HepG2 (cell line): ENCODE measurements around the gene KIF19.

Experiments
- ADNP ChIP-seq: sonication (generic); formaldehyde crosslinking; IDR thresholded peaks from 2 replicates; pipeline ENCODE4 v1.4.0; 2020; ENCODE audit warnings: missing genetic modification reagents
- ASH2L ChIP-seq: fragments of 300-600, 200-600 bp; sonication (generic); IDR thresholded peaks from 2 replicates; pipeline ENCODE4 v1.7.0; 2017; ENCODE audit warnings: low read depth, mild to moderate bottlenecking, moderate library complexity, mixed read lengths, low read length; ENCODE audit not compliant: insufficient read length
- ESRRA ChIP-seq: sonication (generic); formaldehyde crosslinking; IDR thresholded peaks from 2 replicates; pipeline ENCODE4 v1.5.1; 2020; ENCODE audit warnings: mild to moderate bottlenecking, low read depth, missing genetic modification reagents
- HMG20A ChIP-seq: IDR thresholded peaks from 2 replicates; pipeline ENCODE4 v1.6.1; 2016; ENCODE audit warnings: borderline replicate concordance
- KLF13 ChIP-seq: sonication (generic); formaldehyde crosslinking; IDR thresholded peaks from 2 replicates; pipeline ENCODE4 v1.4.0; 2020; ENCODE audit warnings: mild to moderate bottlenecking, missing genetic modification reagents
- KLF6 ChIP-seq: IDR thresholded peaks from 2 replicates; pipeline ENCODE4 v1.8.0; 2016; ENCODE audit warnings: missing biosample characterization, missing genetic modification reagents
- NONO ChIP-seq, 2 experiments: fragments of 450-650 bp in 1 of 2; sonication (generic) in 1 of 2; formaldehyde crosslinking in 1 of 2; IDR thresholded peaks in 1 of 2; conservative IDR thresholded peaks in 1 of 2; 2 replicates each; pipeline versions ENCODE4 v1.6.1 to v1.8.0; 2017 to 2022; ENCODE audit warnings: mild to moderate bottlenecking in 1 of 2, missing genetic modification reagents in 1 of 2, moderate library complexity in 1 of 2
- POLR2A ChIP-seq, 2 experiments: IDR thresholded peaks; 2 replicates each; pipeline ENCODE4 v1.6.1; 2011; ENCODE audit warnings: low read depth in 2 of 2, low read length in 2 of 2, mild to moderate bottlenecking in 1 of 2, moderate library complexity in 1 of 2; ENCODE audit not compliant: insufficient read depth in 1 of 2
- POLR2AphosphoS5 ChIP-seq: IDR thresholded peaks from 2 replicates; pipeline ENCODE4 v1.6.1; 2012; ENCODE audit warnings: low read depth, low read length
- RNF2 ChIP-seq: fragments of 450-650 bp; conservative IDR thresholded peaks from 2 replicates; pipeline ENCODE4 v1.6.1; 2016; ENCODE audit warnings: low read depth
- TF ChIP-seq, protein P1 (sequence below): sonication (generic); formaldehyde crosslinking; IDR thresholded peaks from 2 replicates; pipeline ENCODE4 v1.5.0; 2020; ENCODE audit warnings: mild to moderate bottlenecking, missing genetic modification reagents, moderate library complexity
- TF ChIP-seq, protein P2 (sequence below): sonication (generic); formaldehyde crosslinking; conservative IDR thresholded peaks from 2 replicates; pipeline ENCODE4 v1.5.0; 2020; ENCODE audit warnings: missing genetic modification reagents
- TF ChIP-seq, protein P3 (sequence below): sonication (generic); formaldehyde crosslinking; IDR thresholded peaks from 2 replicates; pipeline ENCODE4 v1.4.0; 2020; ENCODE audit warnings: missing genetic modification reagents

DNA sequence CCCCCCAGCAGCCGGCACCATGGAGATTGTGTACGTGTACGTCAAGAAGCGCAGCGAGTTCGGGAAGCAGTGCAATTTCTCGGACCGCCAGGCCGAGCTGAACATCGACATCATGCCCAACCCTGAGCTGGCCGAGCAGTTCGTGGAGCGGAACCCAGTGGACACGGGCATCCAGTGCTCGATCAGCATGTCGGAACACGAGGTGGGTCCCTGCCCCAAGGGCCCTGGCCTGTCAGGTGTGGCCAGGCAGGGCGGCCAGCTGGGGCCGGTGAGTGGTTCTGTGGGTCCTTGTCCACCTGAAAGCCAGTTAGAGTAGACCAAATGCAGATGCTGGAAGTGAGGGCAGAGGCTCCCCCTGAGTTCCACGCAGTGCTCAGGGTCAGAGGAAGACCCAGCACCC, 44.2 kb upstream of the KIF19 start:
- TF ChIP-seq, protein P1, sequence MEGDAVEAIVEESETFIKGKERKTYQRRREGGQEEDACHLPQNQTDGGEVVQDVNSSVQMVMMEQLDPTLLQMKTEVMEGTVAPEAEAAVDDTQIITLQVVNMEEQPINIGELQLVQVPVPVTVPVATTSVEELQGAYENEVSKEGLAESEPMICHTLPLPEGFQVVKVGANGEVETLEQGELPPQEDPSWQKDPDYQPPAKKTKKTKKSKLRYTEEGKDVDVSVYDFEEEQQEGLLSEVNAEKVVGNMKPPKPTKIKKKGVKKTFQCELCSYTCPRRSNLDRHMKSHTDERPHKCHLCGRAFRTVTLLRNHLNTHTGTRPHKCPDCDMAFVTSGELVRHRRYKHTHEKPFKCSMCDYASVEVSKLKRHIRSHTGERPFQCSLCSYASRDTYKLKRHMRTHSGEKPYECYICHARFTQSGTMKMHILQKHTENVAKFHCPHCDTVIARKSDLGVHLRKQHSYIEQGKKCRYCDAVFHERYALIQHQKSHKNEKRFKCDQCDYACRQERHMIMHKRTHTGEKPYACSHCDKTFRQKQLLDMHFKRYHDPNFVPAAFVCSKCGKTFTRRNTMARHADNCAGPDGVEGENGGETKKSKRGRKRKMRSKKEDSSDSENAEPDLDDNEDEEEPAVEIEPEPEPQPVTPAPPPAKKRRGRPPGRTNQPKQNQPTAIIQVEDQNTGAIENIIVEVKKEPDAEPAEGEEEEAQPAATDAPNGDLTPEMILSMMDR: no peak
- no peak for TF ChIP-seq POLR2A (IDR thresholded peaks at IDR 0.05; ENCODE audit: insufficient read depth in 1 of 2, low read depth in 2 of 2, low read length in 2 of 2)
- TF ChIP-seq, protein P2, sequence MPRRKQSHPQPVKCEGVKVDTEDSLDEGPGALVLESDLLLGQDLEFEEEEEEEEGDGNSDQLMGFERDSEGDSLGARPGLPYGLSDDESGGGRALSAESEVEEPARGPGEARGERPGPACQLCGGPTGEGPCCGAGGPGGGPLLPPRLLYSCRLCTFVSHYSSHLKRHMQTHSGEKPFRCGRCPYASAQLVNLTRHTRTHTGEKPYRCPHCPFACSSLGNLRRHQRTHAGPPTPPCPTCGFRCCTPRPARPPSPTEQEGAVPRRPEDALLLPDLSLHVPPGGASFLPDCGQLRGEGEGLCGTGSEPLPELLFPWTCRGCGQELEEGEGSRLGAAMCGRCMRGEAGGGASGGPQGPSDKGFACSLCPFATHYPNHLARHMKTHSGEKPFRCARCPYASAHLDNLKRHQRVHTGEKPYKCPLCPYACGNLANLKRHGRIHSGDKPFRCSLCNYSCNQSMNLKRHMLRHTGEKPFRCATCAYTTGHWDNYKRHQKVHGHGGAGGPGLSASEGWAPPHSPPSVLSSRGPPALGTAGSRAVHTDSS (CRISPR knock-in tag): no peak
- no peak for TF ChIP-seq ESRRA (CRISPR knock-in tag)
- no peak for TF ChIP-seq ADNP
- no peak for TF ChIP-seq ASH2L
- no peak for TF ChIP-seq NONO (IDR thresholded peaks at IDR 0.05)
- no peak for TF ChIP-seq NONO (CRISPR knock-in tag; conservative IDR thresholded peaks at IDR 0.05)
- no peak for TF ChIP-seq KLF13 (CRISPR knock-in tag)
- no peak for TF ChIP-seq POLR2AphosphoS5
- TF ChIP-seq RNF2: no peak
- TF ChIP-seq, protein P3, sequence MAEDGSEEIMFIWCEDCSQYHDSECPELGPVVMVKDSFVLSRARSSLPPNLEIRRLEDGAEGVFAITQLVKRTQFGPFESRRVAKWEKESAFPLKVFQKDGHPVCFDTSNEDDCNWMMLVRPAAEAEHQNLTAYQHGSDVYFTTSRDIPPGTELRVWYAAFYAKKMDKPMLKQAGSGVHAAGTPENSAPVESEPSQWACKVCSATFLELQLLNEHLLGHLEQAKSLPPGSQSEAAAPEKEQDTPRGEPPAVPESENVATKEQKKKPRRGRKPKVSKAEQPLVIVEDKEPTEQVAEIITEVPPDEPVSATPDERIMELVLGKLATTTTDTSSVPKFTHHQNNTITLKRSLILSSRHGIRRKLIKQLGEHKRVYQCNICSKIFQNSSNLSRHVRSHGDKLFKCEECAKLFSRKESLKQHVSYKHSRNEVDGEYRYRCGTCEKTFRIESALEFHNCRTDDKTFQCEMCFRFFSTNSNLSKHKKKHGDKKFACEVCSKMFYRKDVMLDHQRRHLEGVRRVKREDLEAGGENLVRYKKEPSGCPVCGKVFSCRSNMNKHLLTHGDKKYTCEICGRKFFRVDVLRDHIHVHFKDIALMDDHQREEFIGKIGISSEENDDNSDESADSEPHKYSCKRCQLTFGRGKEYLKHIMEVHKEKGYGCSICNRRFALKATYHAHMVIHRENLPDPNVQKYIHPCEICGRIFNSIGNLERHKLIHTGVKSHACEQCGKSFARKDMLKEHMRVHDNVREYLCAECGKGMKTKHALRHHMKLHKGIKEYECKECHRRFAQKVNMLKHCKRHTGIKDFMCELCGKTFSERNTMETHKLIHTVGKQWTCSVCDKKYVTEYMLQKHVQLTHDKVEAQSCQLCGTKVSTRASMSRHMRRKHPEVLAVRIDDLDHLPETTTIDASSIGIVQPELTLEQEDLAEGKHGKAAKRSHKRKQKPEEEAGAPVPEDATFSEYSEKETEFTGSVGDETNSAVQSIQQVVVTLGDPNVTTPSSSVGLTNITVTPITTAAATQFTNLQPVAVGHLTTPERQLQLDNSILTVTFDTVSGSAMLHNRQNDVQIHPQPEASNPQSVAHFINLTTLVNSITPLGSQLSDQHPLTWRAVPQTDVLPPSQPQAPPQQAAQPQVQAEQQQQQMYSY (CRISPR knock-in tag): no peak
- no peak for TF ChIP-seq KLF6 (CRISPR knock-in tag)
- TF ChIP-seq HMG20A (CRISPR knock-in tag): no peak
